ENCODE results near the gene RBM3. TPM values are rescaled to one million over a fixed set of nuclear protein-coding genes. Genes with fewer than 3 reads are reported as not detected.
A peak's percentile ranks its signal among the peaks of the same experiment; 100 is the strongest.

RBM3 gene
- total RNA-seq, 2 donors from 2014 or later, result 176 to 335 TPM

GRCh38 chrX:48558271-48558670, 16.0 kb upstream of the RBM3 start:
- Mint-ChIP-seq H3K9me3 (no peaks in the 10 kb centered on the region), H3K27ac (peak overlapping the region; percentile 82), H3K36me3 (ENCODE audit: low read depth) (peaks cover 61% of the 10 kb centered on the region), H3K27me3 (no peaks in the 10 kb centered on the region), H3K4me3 (no peak overlapping the region), H3K4me1 (no peaks in the 10 kb centered on the region)
- ATAC-seq (replicated peaks), result peak; percentile 100

GRCh38 chrX:48559636-48560035, 14.6 kb upstream of the RBM3 start:
- no peaks in the 10 kb centered on the region for H3K4me1 Mint-ChIP-seq
- H3K36me3 Mint-ChIP-seq (ENCODE audit: low read depth), result peaks cover 56% of the 10 kb centered on the region
- no peaks in the 10 kb centered on the region for H3K27me3 Mint-ChIP-seq
- H3K9me3 Mint-ChIP-seq, result no peaks in the 10 kb centered on the region
- no peak overlapping the region for H3K27ac Mint-ChIP-seq
- no peak overlapping the region for H3K4me3 Mint-ChIP-seq
- no peak for ATAC-seq (replicated peaks)

GRCh38 chrX:48560056-48560455, 14.2 kb upstream of the RBM3 start:
- H3K9me3 Mint-ChIP-seq, result no peaks in the 10 kb centered on the region
- ATAC-seq (replicated peaks), result no peak
- no peaks in the 10 kb centered on the region for H3K4me1 Mint-ChIP-seq
- H3K36me3 Mint-ChIP-seq (ENCODE audit: low read depth), result peaks cover 51% of the 10 kb centered on the region
- no peak overlapping the region for H3K4me3 Mint-ChIP-seq
- H3K27ac Mint-ChIP-seq, result no peak overlapping the region
- no peaks in the 10 kb centered on the region for H3K27me3 Mint-ChIP-seq

GRCh38 chrX:48560681-48561080, 13.6 kb upstream of the RBM3 start:
- Mint-ChIP-seq H3K36me3 (ENCODE audit: low read depth) (peaks cover 45% of the 10 kb centered on the region), H3K9me3 (no peaks in the 10 kb centered on the region), H3K4me1 (no peaks in the 10 kb centered on the region), H3K27me3 (no peaks in the 10 kb centered on the region), H3K4me3 (no peak overlapping the region), H3K27ac (no peak overlapping the region)
- ATAC-seq (replicated peaks), result no peak

- H3K27ac Mint-ChIP-seq, result no peak overlapping the region
- H3K9me3 Mint-ChIP-seq, result no peaks in the 10 kb centered on the region
- H3K27me3 Mint-ChIP-seq, result no peaks in the 10 kb centered on the region
- peaks cover 5% of the 10 kb centered on the region for H3K4me1 Mint-ChIP-seq
- peaks cover 13% of the 10 kb centered on the region for H3K36me3 Mint-ChIP-seq (ENCODE audit: low read depth)
- H3K4me3 Mint-ChIP-seq, result no peak overlapping the region
- ATAC-seq (replicated peaks), result peak; percentile 75
Observed at GRCh38 chrX:48569958-48570357, 4.3 kb upstream of the RBM3 start.

- peak overlapping the region; percentile 98 for H3K4me3 Mint-ChIP-seq
- H3K4me1 Mint-ChIP-seq, result peaks cover 7% of the 10 kb centered on the region
- peak overlapping the region; percentile 99 for H3K27ac Mint-ChIP-seq
- peaks cover 52% of the 10 kb centered on the region for H3K36me3 Mint-ChIP-seq (ENCODE audit: low read depth)
- peak; percentile 8 for ATAC-seq (replicated peaks)
- H3K9me3 Mint-ChIP-seq, result no peaks in the 10 kb centered on the region
- H3K27me3 Mint-ChIP-seq, result no peaks in the 10 kb centered on the region
Observed at GRCh38 chrX:48573690-48574269, 504 bp upstream of the RBM3 start.

GRCh38 chrX:48575642-48576041, 1.4 kb downstream of the RBM3 start:
- Mint-ChIP-seq H3K27me3 (no peaks in the 10 kb centered on the region), H3K27ac (peak overlapping the region; percentile 99), H3K36me3 (ENCODE audit: low read depth) (peaks cover 64% of the 10 kb centered on the region), H3K4me3 (peak overlapping the region; percentile 98), H3K9me3 (no peaks in the 10 kb centered on the region), H3K4me1 (peaks cover 15% of the 10 kb centered on the region)
- no peak for ATAC-seq (replicated peaks)

GRCh38 chrX:48576108-48576507, 1.8 kb downstream of the RBM3 start:
- no peak for ATAC-seq (replicated peaks)
- H3K27me3 Mint-ChIP-seq, result no peaks in the 10 kb centered on the region
- H3K9me3 Mint-ChIP-seq, result no peaks in the 10 kb centered on the region
- H3K4me3 Mint-ChIP-seq, result peak overlapping the region; percentile 98
- H3K36me3 Mint-ChIP-seq (ENCODE audit: low read depth), result peaks cover 64% of the 10 kb centered on the region
- H3K4me1 Mint-ChIP-seq, result peaks cover 15% of the 10 kb centered on the region
- H3K27ac Mint-ChIP-seq, result peak overlapping the region; percentile 99

GRCh38 chrX:48578661-48579128, 4.4 kb downstream of the RBM3 start:
- no peak overlapping the region for H3K27ac Mint-ChIP-seq
- no peak overlapping the region for H3K4me3 Mint-ChIP-seq
- peaks cover 15% of the 10 kb centered on the region for H3K4me1 Mint-ChIP-seq
- ATAC-seq (replicated peaks), result no peak
- no peaks in the 10 kb centered on the region for H3K27me3 Mint-ChIP-seq
- H3K9me3 Mint-ChIP-seq, result no peaks in the 10 kb centered on the region
- H3K36me3 Mint-ChIP-seq (ENCODE audit: low read depth), result peaks cover 63% of the 10 kb centered on the region

GRCh38 chrX:48579259-48579658, 5.0 kb downstream of the RBM3 start:
- Mint-ChIP-seq H3K36me3 (ENCODE audit: low read depth) (peaks cover 58% of the 10 kb centered on the region), H3K9me3 (no peaks in the 10 kb centered on the region), H3K27me3 (no peaks in the 10 kb centered on the region), H3K4me3 (no peak overlapping the region), H3K4me1 (peaks cover 10% of the 10 kb centered on the region), H3K27ac (no peak overlapping the region)
- ATAC-seq (replicated peaks), result no peak

GRCh38 chrX:48580662-48581061, 6.4 kb downstream of the RBM3 start:
- H3K27me3 Mint-ChIP-seq, result no peaks in the 10 kb centered on the region
- no peak overlapping the region for H3K4me3 Mint-ChIP-seq
- no peak overlapping the region for H3K27ac Mint-ChIP-seq
- H3K9me3 Mint-ChIP-seq, result no peaks in the 10 kb centered on the region
- no peak for ATAC-seq (replicated peaks)
- H3K36me3 Mint-ChIP-seq (ENCODE audit: low read depth), result peaks cover 44% of the 10 kb centered on the region
- H3K4me1 Mint-ChIP-seq, result peaks cover 10% of the 10 kb centered on the region

GRCh38 chrX:48584698-48585097, 10.4 kb downstream of the RBM3 start:
- ATAC-seq (replicated peaks), result peak; percentile 42
- Mint-ChIP-seq H3K36me3 (ENCODE audit: low read depth) (peaks cover 3% of the 10 kb centered on the region), H3K4me3 (no peak overlapping the region), H3K9me3 (no peaks in the 10 kb centered on the region), H3K27me3 (no peaks in the 10 kb centered on the region), H3K27ac (no peak overlapping the region), H3K4me1 (peaks cover 3% of the 10 kb centered on the region)

- Mint-ChIP-seq H3K9me3 (no peaks in the 10 kb centered on the region), H3K27ac (no peak overlapping the region), H3K36me3 (ENCODE audit: low read depth) (no peaks in the 10 kb centered on the region), H3K4me1 (no peaks in the 10 kb centered on the region), H3K4me3 (no peak overlapping the region), H3K27me3 (no peaks in the 10 kb centered on the region)
- no peak for ATAC-seq (replicated peaks)
Observed at GRCh38 chrX:48589482-48590162, 15.3 kb downstream of the RBM3 start.

GRCh38 chrX:48590203-48591103, 16.2 kb downstream of the RBM3 start:
- Mint-ChIP-seq H3K9me3 (no peaks in the 10 kb centered on the region), H3K27ac (no peak overlapping the region), H3K4me1 (no peaks in the 10 kb centered on the region), H3K36me3 (ENCODE audit: low read depth) (no peaks in the 10 kb centered on the region), H3K27me3 (no peaks in the 10 kb centered on the region), H3K4me3 (no peak overlapping the region)
- no peak for ATAC-seq (replicated peaks)
